H9 (cell line): Measurements from ENCODE around the gene MLPH. TPM values are rescaled to one million over a fixed set of nuclear protein-coding genes. Genes with fewer than 3 reads are reported as not detected.

Experiments
- DNase-seq: peaks from one replicate; pipeline ENCODE4 v3.0.0-alpha.2; 2017
- H2AFZ ChIP-seq: one replicate; pipeline ENCODE4 v1.6.1; 2013; ENCODE audit warnings: mild to moderate bottlenecking, low read length, control low read depth, moderate library complexity
- H2AK5ac ChIP-seq: 2 replicates; pipeline ENCODE4 v1.6.1; 2013; ENCODE audit warnings: low read length, control low read depth, mixed read lengths; ENCODE audit not compliant: insufficient read length
- H2BK120ac ChIP-seq: one replicate; pipeline ENCODE4 v1.6.1; 2013; ENCODE audit warnings: low read depth, mild to moderate bottlenecking, low read length, control low read depth, inconsistent platforms; ENCODE audit not compliant: poor library complexity, severe bottlenecking
- H2BK12ac ChIP-seq: 2 replicates; pipeline ENCODE4 v1.6.1; 2013; ENCODE audit warnings: low read length, control low read depth, mixed read lengths, low read depth; ENCODE audit not compliant: insufficient read length
- H2BK15ac ChIP-seq: 2 replicates; pipeline ENCODE4 v1.6.1; 2013; ENCODE audit warnings: low read depth, low read length, control low read depth
- H2BK20ac ChIP-seq: one replicate; pipeline ENCODE4 v1.6.1; 2013; ENCODE audit warnings: low read depth, mild to moderate bottlenecking, low read length, control low read depth, inconsistent platforms; ENCODE audit not compliant: poor library complexity, severe bottlenecking
- H2BK5ac ChIP-seq: 2 replicates; pipeline ENCODE4 v1.6.1; 2013; ENCODE audit warnings: low read length, control low read depth, mixed read lengths; ENCODE audit not compliant: insufficient read length
- H3K14ac ChIP-seq: 2 replicates; pipeline ENCODE4 v1.6.1; 2013; ENCODE audit warnings: low read length, control low read depth; ENCODE audit not compliant: insufficient read depth
- H3K18ac ChIP-seq: 2 replicates; pipeline ENCODE4 v1.6.1; 2013; ENCODE audit warnings: low read depth, mild to moderate bottlenecking, mixed read lengths, low read length, control low read depth; ENCODE audit not compliant: insufficient read length
- H3K23ac ChIP-seq: 2 replicates; pipeline ENCODE4 v1.6.1; 2013; ENCODE audit warnings: low read length, control low read depth, mixed read lengths, low read depth; ENCODE audit not compliant: insufficient read length
- H3K23me2 ChIP-seq: 2 replicates; pipeline ENCODE4 v1.6.1; 2013; ENCODE audit warnings: low read depth, mild to moderate bottlenecking, mixed read lengths, low read length, control low read depth; ENCODE audit not compliant: insufficient read length, poor library complexity, severe bottlenecking
- H3K27ac ChIP-seq: 2 replicates; pipeline ENCODE4 v1.5.1; 2013; ENCODE audit warnings: low read length, control low read depth, mixed read lengths, low read depth; ENCODE audit not compliant: insufficient read length
- H3K27me3 ChIP-seq: 2 replicates; pipeline ENCODE4 v1.6.1; 2013; ENCODE audit warnings: low read length, control low read depth, inconsistent platforms; ENCODE audit not compliant: insufficient read depth
- H3K4ac ChIP-seq: 2 replicates; pipeline ENCODE4 v1.6.1; 2013; ENCODE audit warnings: low read depth, mild to moderate bottlenecking, control low read depth, inconsistent platforms, low read length, moderate library complexity
- H3K4me1 ChIP-seq: 2 replicates; pipeline ENCODE4 v1.6.1; 2013; ENCODE audit warnings: low read length, control low read depth, inconsistent platforms; ENCODE audit not compliant: insufficient read depth
- H3K4me2 ChIP-seq: 2 replicates; pipeline ENCODE4 v1.6.1; 2013; ENCODE audit warnings: low read length, control low read depth, mixed read lengths; ENCODE audit not compliant: insufficient read length, insufficient read depth
- H3K56ac ChIP-seq: 2 replicates; pipeline ENCODE4 v1.6.1; 2013; ENCODE audit warnings: low read depth, mild to moderate bottlenecking, mixed read lengths, low read length, control low read depth; ENCODE audit not compliant: insufficient read length
- H3K79me1 ChIP-seq: 2 replicates; pipeline ENCODE4 v1.6.1; 2013; ENCODE audit warnings: low read depth, mild to moderate bottlenecking, moderate library complexity, low read length, control low read depth, inconsistent platforms; ENCODE audit not compliant: insufficient read depth, poor library complexity, severe bottlenecking
- H3K79me2 ChIP-seq: 2 replicates; pipeline ENCODE4 v1.6.1; 2013; ENCODE audit warnings: low read length, control low read depth, inconsistent platforms; ENCODE audit not compliant: insufficient read depth
- H3K9ac ChIP-seq: 2 replicates; pipeline ENCODE4 v1.6.1; 2013; ENCODE audit warnings: low read length, control low read depth, mixed read lengths; ENCODE audit not compliant: insufficient read length; ENCODE audit errors: extremely low read depth
- H3K9me3 ChIP-seq: one replicate; pipeline ENCODE4 v1.6.1; 2013; ENCODE audit warnings: low read depth, low read length, inconsistent platforms; ENCODE audit not compliant: control insufficient read depth
- H3T11ph ChIP-seq: one replicate; pipeline ENCODE4 v1.6.1; 2013; ENCODE audit warnings: mild to moderate bottlenecking, low read length, control low read depth, inconsistent platforms
- H4K20me1 ChIP-seq: one replicate; pipeline ENCODE4 v1.6.1; 2013; ENCODE audit not compliant: control insufficient read depth, insufficient read length, insufficient read depth
- H4K5ac ChIP-seq: 2 replicates; pipeline ENCODE4 v1.6.1; 2013; ENCODE audit warnings: low read depth, mild to moderate bottlenecking, mixed read lengths, low read length, control low read depth; ENCODE audit not compliant: insufficient read length
- H4K8ac ChIP-seq: replicated peaks from 2 replicates; pipeline ENCODE4 v1.6.1; 2013; ENCODE audit warnings: low read length, control low read depth, mixed read lengths, low read depth; ENCODE audit not compliant: insufficient read length
- H4K91ac ChIP-seq: 2 replicates; pipeline ENCODE4 v1.6.1; 2013; ENCODE audit warnings: low read depth, mild to moderate bottlenecking, moderate library complexity, mixed read lengths, low read length, control low read depth; ENCODE audit not compliant: insufficient read length
- H3K27ac Mint-ChIP-seq, 3 experiments: 2 replicates in 2 of 3; 3 replicates in 1 of 3; pipeline ENCODE4 v1.8.0; 2020 to 2021; ENCODE audit warnings: mixed read lengths in 3 of 3, mild to moderate bottlenecking in 1 of 3, moderate library complexity in 1 of 3
- H3K27me3 Mint-ChIP-seq: 2 replicates; pipeline ENCODE4 v1.8.0; 2021; ENCODE audit warnings: low read depth, mild to moderate bottlenecking, moderate library complexity, mixed read lengths
- H3K36me3 Mint-ChIP-seq, 3 experiments: 2 replicates in 2 of 3; 3 replicates in 1 of 3; pipeline ENCODE4 v1.8.0; 2020 to 2021; ENCODE audit warnings: low read depth in 3 of 3, mixed read lengths in 3 of 3; ENCODE audit not compliant: insufficient read depth in 1 of 3
- H3K4me1 Mint-ChIP-seq, 2 experiments: 2 replicates each; pipeline ENCODE4 v1.8.0; 2020; ENCODE audit warnings: mixed read lengths in 2 of 2
- H3K4me3 Mint-ChIP-seq, 2 experiments: 2 replicates in 1 of 2; 3 replicates in 1 of 2; pipeline ENCODE4 v1.8.0; 2020 to 2021; ENCODE audit warnings: mild to moderate bottlenecking in 2 of 2, mixed read lengths in 2 of 2, moderate library complexity in 1 of 2
- H3K9me3 Mint-ChIP-seq, 2 experiments: 2 replicates in 1 of 2; 3 replicates in 1 of 2; pipeline ENCODE4 v1.8.0; 2020; ENCODE audit warnings: mild to moderate bottlenecking in 2 of 2, mixed read lengths in 2 of 2, moderate library complexity in 1 of 2
- CTCF ChIP-seq: fragments of 200-600 bp; sonication (generic); conservative IDR thresholded peaks from 3 replicates; pipeline ENCODE4 v1.8.0; 2021; ENCODE audit warnings: antibody characterized with exemption, mild to moderate bottlenecking
- WGBS: extraction: QIAGEN DNeasy Blood & Tissue Kit; methylation state at CpG from one replicate; pipeline ENCODE4 v1.1.7; 2013; ENCODE audit warnings: missing lambda C conversion rate, low lambda C conversion rate, mixed read lengths; ENCODE audit not compliant: insufficient read length; ENCODE audit errors: extremely low coverage; 5-methylcytosine and 5-hydroxymethylcytosine counted together
- total RNA-seq: library from RNA; stranded (reverse); gene quantifications from 2 replicates; pipeline ENCODE4 v1.2.1, GENCODE V29; 2021

MLPH gene
- total RNA-seq, 1 experiment from 2014 or later: 3.4 TPM

GRCh38 chr2:237566401-237567235, 79.6 kb downstream of the MLPH start, which contains the start of gene PRLH:
Gene PRLH (plus strand): TSS chr2:237566574. CDS start chr2:237566574, 0 bp downstream.
- no peak within 1 kb of the TSS for H2BK5ac ChIP-seq
- H3K23ac ChIP-seq: no peak within 1 kb of the TSS
- H3K79me1 ChIP-seq: no peaks in the 10 kb centered on the region
- no peak within 1 kb of the TSS for H3T11ph ChIP-seq
- H3K4me1 ChIP-seq: no peaks in the 10 kb centered on the region
- H3K56ac ChIP-seq: no peak within 1 kb of the TSS
- no peaks in the 10 kb centered on the region for H3K27me3 ChIP-seq
- no peak within 1 kb of the TSS for H2AK5ac ChIP-seq
- no peak within 1 kb of the TSS for H2BK15ac ChIP-seq
- no peaks in the 10 kb centered on the region for H4K20me1 ChIP-seq
- no peak within 1 kb of the TSS for H3K18ac ChIP-seq
- H3K79me2 ChIP-seq: no peaks in the 10 kb centered on the region
- H4K8ac ChIP-seq: no peak within 1 kb of the TSS
- Mint-ChIP-seq H3K4me3 (no peak within 1 kb of the TSS), H3K4me1 (peaks cover 1 to 5% of the 10 kb centered on the region in 2 experiments; a peak in 3 of 4 replicates), H3K27me3 (peaks cover 2% of the 10 kb centered on the region), H3K36me3 (no peaks in the 10 kb centered on the region), H3K27ac (no peak within 1 kb of the TSS), H3K9me3 (no peaks in the 10 kb centered on the region)
- no peak within 1 kb of the TSS for H2BK20ac ChIP-seq
- H3K14ac ChIP-seq: no peak within 1 kb of the TSS
- no peak within 1 kb of the TSS for H4K91ac ChIP-seq
- H3K4ac ChIP-seq: no peak within 1 kb of the TSS
- H3K23me2 ChIP-seq: no peaks in the 10 kb centered on the region
- no peak within 1 kb of the TSS for H2BK12ac ChIP-seq
- H4K5ac ChIP-seq: no peak within 1 kb of the TSS
- H3K27ac ChIP-seq: no peak within 1 kb of the TSS
- H3K4me2 ChIP-seq: no peak within 1 kb of the TSS
- no peak within 1 kb of the TSS for H2BK120ac ChIP-seq
- H3K9ac ChIP-seq: no peak within 1 kb of the TSS
- DNase-seq: no peak
- H3K9me3 ChIP-seq: no peaks in the 10 kb centered on the region
- TF ChIP-seq CTCF: no peak
- whole genome bisulfite sequencing: no CpG with 5 or more reads among the region's 32 CpGs
- H2AFZ ChIP-seq: no peak within 1 kb of the TSS
